Body of pancreas (tissue), 4 donors: ENCODE measurements around the gene MRFAP1L1. TPM values are rescaled to one million over a fixed set of nuclear protein-coding genes. Genes with fewer than 3 reads are reported as not detected.
A peak's percentile ranks its signal among the peaks of the same experiment; 100 is the strongest.

Source experiments
- ATAC-seq: fragments of 150-250 bp; one replicate; pipeline ENCODE4 v1.9.1; 2016
- DNase-seq, 4 donors: peaks; one replicate each; pipeline ENCODE4 v3.0.0-alpha.2; 2019
- H3K27ac ChIP-seq, 4 donors: fragments of 200-600 bp; sonication (generic); 1 replicate in 3 of 4; 2 replicates in 1 of 4; pipeline versions ENCODE4 v1.5.1 to v1.6.1; 2016 to 2019; ENCODE audit warnings: mild to moderate bottlenecking in 1 of 4, mixed read lengths in 1 of 4, moderate library complexity in 1 of 4
- H3K27me3 ChIP-seq, 2 donors: fragments of 200-600 bp; sonication (generic); one replicate each; pipeline ENCODE4 v1.6.0; 2016; ENCODE audit warnings: mild to moderate bottlenecking in 1 of 2
- H3K36me3 ChIP-seq, 2 donors: fragments of 200-600 bp; sonication (generic); replicated peaks in 1 of 2; 2 replicates each; pipeline ENCODE4 v1.5.1; 2016; ENCODE audit warnings: low read depth in 2 of 2; ENCODE audit not compliant: insufficient read depth in 1 of 2
- H3K4me1 ChIP-seq: fragments of 200-600 bp; sonication (generic); one replicate; pipeline ENCODE4 v1.6.0; 2016
- H3K4me3 ChIP-seq, 2 donors: fragments of 200-600 bp; sonication (generic); 1 replicate in 1 of 2; 2 replicates in 1 of 2; pipeline ENCODE4 v1.5.1; 2016 to 2019
- H3K9me3 ChIP-seq, 3 donors: fragments of 200-600 bp; sonication (generic); 1 replicate in 2 of 3; 2 replicates in 1 of 3; pipeline ENCODE4 v1.5.1; 2016
- CTCF ChIP-seq, 7 experiments: fragments of 450-650 bp in 4 of 7; fragments of 200-600 bp in 3 of 7; sonication (generic) in 3 of 7; IDR thresholded peaks; one replicate each; pipeline ENCODE4 v1.5.1; 2016 to 2019; ENCODE audit warnings: antibody characterized with exemption in 7 of 7
- POLR2A ChIP-seq, 3 donors: fragments of 450-650 bp; IDR thresholded peaks; one replicate each; pipeline ENCODE4 v1.6.1; 2016; ENCODE audit warnings: antibody characterized with exemption in 3 of 3, mild to moderate bottlenecking in 2 of 3
- WGBS, 2 donors: methylation state at CpG; one replicate each; pipeline ENCODE4 v1.1.5; 2017; 5-methylcytosine and 5-hydroxymethylcytosine counted together
- intact Hi-C: fragments of 100-400 bp; cut with DNase I; formaldehyde crosslinking; loops from one replicate; pipeline ENCODE4 v1.15.1; 2023
- total RNA-seq, 2 donors: library from RNA; depleted of rRNA; stranded (reverse); fragments of >200 nt; gene quantifications; one replicate each; pipeline ENCODE4 v1.1.0, GENCODE V29; 2016

The MRFAP1L1 gene
- total RNA-seq, 2 donors from 2014 or later: 34.3 to 44.1 TPM

DNA sequence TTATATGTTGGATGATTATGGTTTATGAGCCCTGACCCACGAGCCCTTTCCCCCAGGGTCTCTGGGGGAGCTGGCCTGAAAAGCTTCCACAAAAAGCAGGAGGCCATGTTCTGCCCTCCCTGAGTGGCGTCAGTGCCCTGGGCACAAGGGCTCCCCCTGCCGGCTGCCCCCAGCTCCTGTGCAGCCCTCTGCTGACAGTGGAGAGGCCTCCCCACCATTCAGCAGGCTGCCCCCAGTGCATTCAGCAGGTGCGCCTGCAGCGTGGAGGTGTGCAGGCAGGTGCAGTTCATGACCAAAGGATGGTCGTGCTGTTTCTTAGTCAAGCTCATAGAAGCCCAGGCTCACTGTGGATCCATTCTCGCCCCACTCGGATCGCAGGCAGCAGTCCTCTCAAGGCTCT lies 28.5 kb downstream of the MRFAP1L1 start:
- DNase-seq (no peak), ATAC-seq (no peak)
- Histone ChIP-seq H3K4me3 (no peak overlapping the region), H3K4me1 (peaks cover 11% of the 10 kb centered on the region), H3K27ac (no peak overlapping the region), H3K36me3 (no peaks in the 10 kb centered on the region), H3K9me3 (no peaks in the 10 kb centered on the region), H3K27me3 (no peaks in the 10 kb centered on the region)
- TF ChIP-seq CTCF (IDR thresholded peaks at IDR 0.05) (no peak), POLR2A (IDR thresholded peaks at IDR 0.05) (no peak)
- intact Hi-C loops: no loop called here
- WGBS, 2 donors: 80 to 85% methylated on average over 1 to 9 of the region's 9 CpGs

- DNase-seq (no peak), ATAC-seq (no peak)
- TF ChIP-seq POLR2A (IDR thresholded peaks at IDR 0.05): no peak
- TF ChIP-seq CTCF (IDR thresholded peaks at IDR 0.05): no peak
- H3K36me3 ChIP-seq: no peaks in the 10 kb centered on the region
- no peak overlapping the region for H3K27ac ChIP-seq
- no peak overlapping the region for H3K4me3 ChIP-seq
- intact Hi-C loops: no loop called here
- peaks cover 18% of the 10 kb centered on the region for H3K4me1 ChIP-seq
- H3K9me3 ChIP-seq: no peaks in the 10 kb centered on the region
- WGBS, 2 donors: 87 to 89% methylated on average over 8 to 10 of the region's 10 CpGs
- H3K27me3 ChIP-seq: no peaks in the 10 kb centered on the region
These were observed 29.2 kb downstream of the MRFAP1L1 start for GRCh38 chr4:6680372-6681034.

DNA sequence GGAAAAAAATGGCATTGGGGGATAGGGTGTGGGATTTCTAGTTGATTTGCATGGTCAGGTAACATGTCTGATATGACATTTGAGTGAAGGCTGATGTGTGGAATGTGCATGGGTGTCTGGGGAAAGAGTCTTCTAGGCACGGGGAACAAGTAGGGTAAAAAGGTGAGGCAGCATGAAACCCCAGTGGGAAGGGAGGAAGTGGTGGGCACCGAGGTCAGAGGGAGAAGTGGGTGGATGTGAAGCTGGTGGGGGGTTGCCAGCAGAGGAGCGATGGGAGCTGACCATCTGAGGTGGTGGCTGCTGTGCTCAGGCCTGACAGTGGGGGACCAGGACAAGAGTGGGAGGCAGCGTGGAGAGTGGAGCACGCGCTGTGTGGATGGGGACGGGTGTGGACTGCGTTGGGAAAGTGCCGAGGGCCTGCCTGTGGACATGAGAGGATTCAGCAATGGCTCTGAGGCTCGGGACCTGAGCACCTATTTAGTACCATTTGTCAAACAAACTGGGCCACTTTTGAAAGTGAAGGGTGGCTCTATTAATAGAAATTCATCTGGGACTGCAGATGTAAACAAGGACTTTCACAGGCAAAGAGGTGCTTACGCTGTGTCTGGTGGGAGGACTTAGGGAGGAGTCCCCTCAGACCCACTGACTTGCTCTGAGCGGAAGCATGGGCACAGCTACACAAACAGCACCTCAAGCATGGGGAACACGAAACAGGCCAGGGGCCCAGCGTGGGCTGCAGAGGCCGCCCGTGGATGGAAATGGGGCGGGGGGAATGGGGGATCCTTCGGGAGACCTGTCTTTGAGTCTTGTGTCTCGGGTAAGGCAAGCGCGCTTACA lies 32.7 kb downstream of the MRFAP1L1 start:
- Histone ChIP-seq H3K4me1 (peaks cover 36% of the 10 kb centered on the region), H3K36me3 (no peaks in the 10 kb centered on the region), H3K27me3 (no peaks in the 10 kb centered on the region), H3K9me3 (no peaks in the 10 kb centered on the region), H3K27ac (no peak overlapping the region), H3K4me3 (no peak overlapping the region)
- no peak for ATAC-seq
- DNase-seq: no peak
- TF ChIP-seq POLR2A (IDR thresholded peaks at IDR 0.05): no peak
- no peak for TF ChIP-seq CTCF (IDR thresholded peaks at IDR 0.05)
- WGBS, 2 donors: 82 to 92% methylated on average over 21 of the region's 21 CpGs
- intact Hi-C loops: no loop called here

DNA sequence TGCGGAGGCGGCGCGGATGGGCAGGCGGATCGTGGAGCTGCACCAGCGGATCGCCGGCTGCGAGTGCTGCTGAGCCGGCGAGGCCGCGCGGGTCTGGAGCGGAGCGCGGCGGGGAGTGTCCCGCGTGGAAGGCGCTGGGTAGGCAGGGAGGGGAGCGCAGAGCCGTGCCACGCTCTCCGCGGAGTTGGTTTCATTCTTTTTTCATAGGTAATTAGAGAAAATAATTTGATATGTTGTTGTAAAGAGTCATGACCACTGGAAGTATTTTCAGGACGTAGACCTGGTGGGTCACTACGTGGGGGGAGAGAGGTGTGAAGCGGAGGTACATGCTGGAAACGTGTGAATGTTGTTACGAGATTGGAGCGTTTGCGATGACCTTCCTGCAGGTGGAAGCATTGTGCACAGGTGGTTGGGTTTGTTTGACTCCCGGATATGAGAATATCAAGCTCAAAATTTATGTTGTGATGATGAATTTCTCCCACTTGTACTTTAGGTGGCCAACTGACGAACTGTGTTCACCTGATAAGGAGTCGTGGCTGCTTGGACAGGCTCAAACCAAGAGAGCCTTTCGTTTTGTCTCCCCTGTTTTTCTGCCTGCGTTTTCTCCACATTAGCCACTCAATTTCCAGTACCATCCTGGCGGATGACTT lies 35.0 kb downstream of the MRFAP1L1 start:
- Histone ChIP-seq H3K9me3 (no peaks in the 10 kb centered on the region), H3K27ac (peak overlapping the region in 3 of 4 donors; percentile 64 to 86 (median 73)), H3K4me3 (peak overlapping the region; percentile 5 to 47), H3K4me1 (peaks cover 36% of the 10 kb centered on the region), H3K27me3 (no peaks in the 10 kb centered on the region), H3K36me3 (no peaks in the 10 kb centered on the region)
- intact Hi-C loops: no loop called here
- DNase-seq (peak; percentile 44 to 61 (median 48)), ATAC-seq (peak; percentile 30)
- 5 to 11% methylated on average over 21 to 40 of the region's 40 CpGs for WGBS, 2 donors
- TF ChIP-seq CTCF (IDR thresholded peaks at IDR 0.05) (peak in 5 of 7 experiments; percentile 19 to 54 (median 43)), POLR2A (IDR thresholded peaks at IDR 0.05) (no peak)
